ENCODE measurements around the gene TMBIM1. TPM values are rescaled to one million over a fixed set of nuclear protein-coding genes. Genes with fewer than 3 reads are reported as not detected.

The TMBIM1 gene
- total and polyA plus RNA-seq, 9 of the 15 experiments (the other 6 are each of a cell fraction or from before 2014, with no cell fraction given) = 14.2 to 105 (median 47.0) TPM

DNA sequence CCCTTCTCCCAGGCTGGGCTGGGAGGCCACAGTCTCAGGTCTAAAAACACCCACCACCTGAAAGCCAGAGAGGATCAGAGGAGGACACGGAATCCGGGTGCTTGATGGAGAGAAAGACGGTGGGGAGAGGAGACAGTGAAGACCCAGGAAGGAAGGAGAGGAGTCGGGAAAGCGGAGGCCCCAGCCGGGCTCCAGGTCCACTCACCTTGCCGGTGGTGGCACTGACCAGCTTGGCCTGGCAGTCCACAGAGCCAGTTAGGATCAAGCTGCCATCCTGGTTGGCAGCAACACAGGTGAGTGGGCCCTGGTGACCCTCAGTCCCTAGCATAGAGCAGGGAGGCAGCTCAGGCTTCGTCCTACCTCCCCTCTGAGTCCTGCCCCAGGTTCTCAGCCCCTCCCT lies 26.7 kb downstream of the TMBIM1 start:
- TF ChIP-seq CREBBP (IDR thresholded peaks at IDR 0.05; ENCODE audit: low read depth, low read length) = no peak
- TF ChIP-seq PURB (CRISPR knock-in tag; IDR thresholded peaks at IDR 0.05; ENCODE audit: low read depth) = no peak
- TF ChIP-seq ZNF175 (CRISPR knock-in tag; IDR thresholded peaks at IDR 0.05; ENCODE audit: low read depth) = no peak
- TF ChIP-seq EHMT2 (IDR thresholded peaks at IDR 0.05) = no peak
- ChIA-PET CTCF (ENCODE audit: low intra/inter-chr PET ratio) (no interaction called here), POLR2A (interaction anchor here (0.6 kb wide), 3 partner anchors 8 to 130 kb away, joined by 3 read pairs; no protein-coding TSS in a partner anchor)
- Histone ChIP-seq H3K9ac (ENCODE audit: insufficient read depth in 1 of 2, low read depth in 2 of 2, low read length in 2 of 2) (no peak overlapping the region; a peak in 1 of 4 replicates), H4K20me1 (replicated peaks; ENCODE audit: control insufficient read depth, insufficient read depth, low read length) (0 out of 2 replicates have a peak, but pooled peaks cover 3% of the 10 kb centered on the region), H3K4me1 (replicated peaks in 1 of 2; ENCODE audit: control insufficient read depth in 2 of 2, insufficient read depth in 2 of 2, low read length in 2 of 2) (peaks cover 4 to 18% of the 10 kb centered on the region in 2 experiments; a peak in 3 of 5 replicates), H3K36me3 (ENCODE audit: control insufficient read depth, insufficient read depth, low read length) (peaks cover 39% of the 10 kb centered on the region; the same call in 2 of the 3 replicates), H3K9me1 (ENCODE audit: control insufficient read depth, insufficient read depth, low read length) (no peaks in the 10 kb centered on the region), H2AFZ (ENCODE audit: low read depth, low read length) (no peak overlapping the region), H3K27me3 (ENCODE audit: control insufficient read depth in 2 of 2, insufficient read depth in 2 of 2, low read length in 2 of 2) (no peaks in the 10 kb centered on the region), H3K9me3 (replicated peaks; ENCODE audit: control insufficient read depth, insufficient read depth, low read depth, low read length) (no peaks in the 10 kb centered on the region), H3K79me2 (ENCODE audit: control insufficient read depth, insufficient read depth, low read length) (peaks cover 14% of the 10 kb centered on the region), H3K27ac (ENCODE audit: extremely low read depth, low read depth, low read length) (no peak overlapping the region), H3K4me2 (ENCODE audit: insufficient read depth, low read length) (no peak overlapping the region), H3K4me3 (no peak overlapping the region)
- WGBS (ENCODE audit: insufficient coverage, low coverage, missing lambda C conversion rate) = 92% methylated on average over 5 of the region's 8 CpGs
- BruUV-seq (replicated peaks) = no TSS peak
- FAIRE-seq (no peak), DNase-seq (ENCODE audit: extremely low read depth in 1 of 4, low spot score in 3 of 4) (no peak), ATAC-seq (no peak)
- intact Hi-C loops (cut with micrococcal nuclease) (no loop called here), in situ Hi-C loops (cut with MboI) (no loop called here)

DNA sequence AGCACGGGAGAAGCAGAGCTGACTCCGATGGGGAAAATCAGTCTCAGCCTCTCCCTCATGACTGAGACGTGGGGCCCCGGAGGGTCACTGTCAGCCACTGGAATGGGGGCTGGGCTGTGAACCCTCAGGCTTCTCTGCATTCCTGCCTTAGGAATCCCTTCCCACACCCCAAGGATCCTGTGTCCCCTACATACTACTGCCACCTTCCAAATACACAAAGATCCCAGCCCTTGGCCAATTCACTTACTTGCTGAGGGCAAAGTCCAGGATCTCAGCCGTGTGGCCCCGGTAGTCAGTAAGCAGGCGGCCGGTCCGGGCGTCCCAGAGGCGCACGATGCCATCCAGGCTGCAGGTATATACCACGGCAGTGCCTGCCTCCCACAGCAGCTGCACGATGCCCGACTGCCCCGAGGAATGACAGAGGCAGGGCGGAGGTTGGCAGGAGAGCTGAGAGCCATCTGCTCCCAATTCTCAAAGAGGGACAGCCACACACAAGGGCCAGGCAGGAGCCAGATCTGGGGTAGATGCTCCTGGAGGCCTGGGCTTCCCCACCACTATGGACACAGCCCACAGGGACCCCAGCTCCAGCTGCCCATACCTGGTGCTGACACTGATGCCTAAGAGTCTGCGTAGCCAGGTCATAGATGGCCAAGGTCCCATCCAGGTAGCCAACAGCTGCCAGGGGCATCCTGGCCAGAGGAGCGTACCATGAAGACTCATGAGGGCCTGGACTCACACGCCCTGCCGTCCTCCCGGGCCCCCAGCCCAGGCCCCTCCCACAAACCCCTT lies 27.3 kb downstream of the TMBIM1 start:
- in situ Hi-C loops (cut with MboI) (no loop called here), intact Hi-C loops (cut with micrococcal nuclease) (no loop called here)
- 0 out of 2 replicates have a peak, but pooled peaks cover 3% of the 10 kb centered on the region for H4K20me1 ChIP-seq (replicated peaks; ENCODE audit: control insufficient read depth, insufficient read depth, low read length)
- ChIA-PET POLR2A (no interaction called here), CTCF (ENCODE audit: low intra/inter-chr PET ratio) (no interaction called here)
- H3K36me3 ChIP-seq (ENCODE audit: control insufficient read depth, insufficient read depth, low read length) = peaks cover 39% of the 10 kb centered on the region; the same call in 2 of the 3 replicates
- no TSS peak for BruUV-seq (replicated peaks)
- no peak overlapping the region; a peak in 1 of 4 replicates for H3K9ac ChIP-seq (ENCODE audit: insufficient read depth in 1 of 2, low read depth in 2 of 2, low read length in 2 of 2)
- FAIRE-seq (no peak), ATAC-seq (no peak), DNase-seq (ENCODE audit: extremely low read depth in 1 of 4, low spot score in 3 of 4) (no peak)
- H3K4me2 ChIP-seq (ENCODE audit: insufficient read depth, low read length) = no peak overlapping the region
- H3K4me1 ChIP-seq (replicated peaks in 1 of 2; ENCODE audit: control insufficient read depth in 2 of 2, insufficient read depth in 2 of 2, low read length in 2 of 2) = peaks cover 4 to 18% of the 10 kb centered on the region in 2 experiments; a peak in 3 of 5 replicates
- H3K27ac ChIP-seq (ENCODE audit: extremely low read depth, low read depth, low read length) = no peak overlapping the region
- H3K9me3 ChIP-seq (replicated peaks; ENCODE audit: control insufficient read depth, insufficient read depth, low read depth, low read length) = no peaks in the 10 kb centered on the region
- WGBS (ENCODE audit: insufficient coverage, low coverage, missing lambda C conversion rate) = 87% methylated on average over 15 of the region's 22 CpGs
- H3K79me2 ChIP-seq (ENCODE audit: control insufficient read depth, insufficient read depth, low read length) = peaks cover 11% of the 10 kb centered on the region
- no peak overlapping the region for H3K4me3 ChIP-seq
- no peaks in the 10 kb centered on the region for H3K27me3 ChIP-seq (ENCODE audit: control insufficient read depth in 2 of 2, insufficient read depth in 2 of 2, low read length in 2 of 2)
- H3K9me1 ChIP-seq (ENCODE audit: control insufficient read depth, insufficient read depth, low read length) = no peaks in the 10 kb centered on the region
- TF ChIP-seq HLTF (IDR thresholded peaks at IDR 0.05) (no peak), RBFOX2 (IDR thresholded peaks at IDR 0.05; ENCODE audit: low read depth, low read length) (peak; percentile 32; the same call in 1 of the 2 replicates)
- H2AFZ ChIP-seq (ENCODE audit: low read depth, low read length) = no peak overlapping the region
